Keratinocyte (primary cell): ENCODE results near the gene IREB2. TPM values are rescaled to one million over a fixed set of nuclear protein-coding genes. Genes with fewer than 3 reads are reported as not detected.

Source experiments
- DNase-seq: peaks from one replicate; pipeline ENCODE4 v3.0.0-alpha.2; 2011; ENCODE audit warnings: low read depth, missing footprints, low spot score
- FAIRE-seq: peaks from 2 replicates; lab custom pipeline; 2011; peaks lifted over from hg19 to GRCh38; lab: Jason Lieb, UNC
- H2AFZ ChIP-seq: 2 replicates; pipeline ENCODE4 v1.6.0; 2012; ENCODE audit warnings: low read length, control low read depth, inconsistent platforms; ENCODE audit not compliant: control insufficient read depth
- H3K27ac ChIP-seq: 2 replicates; pipeline ENCODE4 v1.5.1; 2011; ENCODE audit warnings: low read length; ENCODE audit not compliant: control insufficient read depth, insufficient read depth
- H3K27me3 ChIP-seq: 3 replicates; pipeline ENCODE4 v1.6.0; 2011; ENCODE audit warnings: low read length; ENCODE audit not compliant: control insufficient read depth, insufficient read depth; ENCODE audit errors: extremely low read depth
- H3K36me3 ChIP-seq, 2 experiments: 2 replicates in 1 of 2; 3 replicates in 1 of 2; pipeline ENCODE4 v1.5.1; 2011; ENCODE audit warnings: low read length in 2 of 2, mild to moderate bottlenecking in 1 of 2; ENCODE audit not compliant: control insufficient read depth in 2 of 2, insufficient read depth in 2 of 2; ENCODE audit errors: extremely low read depth in 1 of 2
- H3K4me1 ChIP-seq: 3 replicates; pipeline ENCODE4 v1.5.1; 2011; ENCODE audit warnings: low read length; ENCODE audit not compliant: control insufficient read depth, insufficient read depth; ENCODE audit errors: extremely low read depth
- H3K4me2 ChIP-seq: 3 replicates; pipeline ENCODE4 v1.6.0; 2011; ENCODE audit warnings: low read depth, low read length; ENCODE audit not compliant: control insufficient read depth, insufficient read depth; ENCODE audit errors: extremely low read depth
- H3K4me3 ChIP-seq, 3 experiments: fragments of 200-600 bp in 1 of 3; sonication (generic) in 1 of 3; 2 replicates in 2 of 3; 3 replicates in 1 of 3; pipeline ENCODE4 v1.5.1; 2011 to 2016; ENCODE audit warnings: low read length in 3 of 3, mild to moderate bottlenecking in 3 of 3, control low read depth in 2 of 3, inconsistent platforms in 1 of 3, low read depth in 1 of 3, mixed read lengths in 1 of 3, mixed run types in 1 of 3, moderate library complexity in 1 of 3; ENCODE audit not compliant: control insufficient read depth in 2 of 3, insufficient read depth in 2 of 3; ENCODE audit errors: extremely low read depth in 1 of 3
- H3K79me2 ChIP-seq: 2 replicates; pipeline ENCODE4 v1.6.0; 2012; ENCODE audit warnings: low read length; ENCODE audit not compliant: control insufficient read depth, insufficient read depth
- H3K9ac ChIP-seq: 3 replicates; pipeline ENCODE4 v1.6.0; 2011; ENCODE audit warnings: low read length; ENCODE audit not compliant: control insufficient read depth, insufficient read depth; ENCODE audit errors: extremely low read depth
- H3K9me1 ChIP-seq: 3 replicates; pipeline ENCODE4 v1.6.0; 2011; ENCODE audit warnings: low read length; ENCODE audit not compliant: control insufficient read depth, insufficient read depth; ENCODE audit errors: extremely low read depth
- H3K9me3 ChIP-seq: 2 replicates; pipeline ENCODE4 v1.5.1; 2012; ENCODE audit warnings: low read depth, low read length; ENCODE audit not compliant: control insufficient read depth
- H4K20me1 ChIP-seq: 3 replicates; pipeline ENCODE4 v1.6.0; 2011; ENCODE audit warnings: low read length; ENCODE audit not compliant: control insufficient read depth, insufficient read depth; ENCODE audit errors: extremely low read depth
- CTCF ChIP-seq, 3 experiments: IDR thresholded peaks in 1 of 3; conservative IDR thresholded peaks in 1 of 3; optimal IDR thresholded peaks in 1 of 3; 2 replicates in 2 of 3; 3 replicates in 1 of 3; pipeline versions ENCODE3 to v1.5.1; 2011; ENCODE audit warnings: low read length in 3 of 3, mild to moderate bottlenecking in 3 of 3, moderate library complexity in 2 of 3, control low read depth in 1 of 3, inconsistent platforms in 1 of 3; ENCODE audit not compliant: insufficient read depth in 2 of 3; ENCODE audit errors: extremely low read depth in 1 of 3
- EZH2 ChIP-seq: IDR thresholded peaks from one replicate; pipeline ENCODE4 v1.6.1; 2012; ENCODE audit warnings: inconsistent platforms, mild to moderate bottlenecking, low read length, moderate library complexity
- dilution Hi-C: fragments of 300-500 bp; cut with MboI; formaldehyde crosslinking; loops from one replicate; pipeline ENCODE4 v1.7.0; 2020; ENCODE audit warnings: low sequenced_read_pairs; ENCODE audit not compliant: extremely low pct_ligation_motif_present
- polyA plus RNA-seq, 5 experiments: library from polyadenylated mRNA; depleted of rRNA in 3 of 5; stranded (reverse) in 3 of 5; stranded (forward) in 1 of 5; unstranded in 1 of 5; fragments of >200 nt; gene quantifications; 1 replicate in 1 of 5; 2 replicates in 3 of 5; 3 replicates in 1 of 5; pipeline versions ENCODE4 v1.2.1 to v1.2.3, GENCODE V29; 2011 to 2012; ENCODE audit warnings: missing spikeins in 2 of 5, low read depth in 1 of 5, low replicate concordance in 1 of 5

IREB2 gene
- polyA plus RNA-seq, 1 donor (not counting 4 experiments of a cell fraction or from before 2014, with no cell fraction given), result 20.5 TPM

- peaks cover 28% of the 10 kb centered on the region for H3K4me1 ChIP-seq
- no peaks in the 10 kb centered on the region for H3K79me2 ChIP-seq
- H3K4me3 ChIP-seq, result no peak overlapping the region
- H3K27me3 ChIP-seq, result no peaks in the 10 kb centered on the region
- TF ChIP-seq CTCF (optimal IDR thresholded peaks at IDR 0.05 in 1 of 3, IDR thresholded peaks at IDR 0.05 in 1 of 3, conservative IDR thresholded peaks at IDR 0.05 in 1 of 3; ENCODE audit: extremely low read depth in 1 of 3, insufficient read depth in 2 of 3, low read length in 3 of 3) (no peak), EZH2 (no peak)
- no peak overlapping the region for H3K27ac ChIP-seq
- H3K9me3 ChIP-seq, result no peaks in the 10 kb centered on the region
- H3K9ac ChIP-seq, result no peak overlapping the region
- no peaks in the 10 kb centered on the region for H3K36me3 ChIP-seq
- no peak overlapping the region for H3K4me2 ChIP-seq
- no peak for DNase-seq
- no peaks in the 10 kb centered on the region for H3K9me1 ChIP-seq
- H2AFZ ChIP-seq, result no peak overlapping the region
- H4K20me1 ChIP-seq, result no peaks in the 10 kb centered on the region
- FAIRE-seq, result no peak
- dilution Hi-C loops, result no loop called here
Observed at GRCh38 chr15:78407608-78408354, 30.2 kb upstream of the IREB2 start.

GRCh38 chr15:78408355-78408640, 29.7 kb upstream of the IREB2 start:
- Histone ChIP-seq H3K4me1 (peaks cover 28% of the 10 kb centered on the region), H4K20me1 (no peaks in the 10 kb centered on the region), H3K9me1 (no peaks in the 10 kb centered on the region), H3K9me3 (no peaks in the 10 kb centered on the region), H3K9ac (no peak overlapping the region), H2AFZ (no peak overlapping the region), H3K27ac (peak overlapping the region; percentile 15), H3K36me3 (no peaks in the 10 kb centered on the region), H3K4me3 (no peak overlapping the region), H3K4me2 (peak overlapping the region; percentile 38), H3K27me3 (no peaks in the 10 kb centered on the region), H3K79me2 (no peaks in the 10 kb centered on the region)
- DNase-seq (no peak), FAIRE-seq (peak; percentile 9)
- no peak for TF ChIP-seq EZH2
- TF ChIP-seq CTCF (optimal IDR thresholded peaks at IDR 0.05 in 1 of 3, IDR thresholded peaks at IDR 0.05 in 1 of 3, conservative IDR thresholded peaks at IDR 0.05 in 1 of 3; ENCODE audit: extremely low read depth in 1 of 3, insufficient read depth in 2 of 3, low read length in 3 of 3), result no peak
- dilution Hi-C loops, result no loop called here
